Glomerular endothelial cell (primary cell): Measurements from ENCODE around the gene FOXR1. TPM values are rescaled to one million over a fixed set of nuclear protein-coding genes. Genes with fewer than 3 reads are reported as not detected.

Experiments
- DNase-seq: peaks from one replicate; pipeline ENCODE4 v3.0.0-alpha.2; 2011; ENCODE audit warnings: low read depth, low spot score; ENCODE audit errors: extremely low read depth
- total RNA-seq: library from RNA; depleted of rRNA; stranded (reverse); fragments of >200 nt; gene quantifications from 2 replicates; pipeline ENCODE4 v1.2.3, GENCODE V29; 2015

The FOXR1 gene
- total RNA-seq, 1 donor from 2014 or later: not detected

DNA sequence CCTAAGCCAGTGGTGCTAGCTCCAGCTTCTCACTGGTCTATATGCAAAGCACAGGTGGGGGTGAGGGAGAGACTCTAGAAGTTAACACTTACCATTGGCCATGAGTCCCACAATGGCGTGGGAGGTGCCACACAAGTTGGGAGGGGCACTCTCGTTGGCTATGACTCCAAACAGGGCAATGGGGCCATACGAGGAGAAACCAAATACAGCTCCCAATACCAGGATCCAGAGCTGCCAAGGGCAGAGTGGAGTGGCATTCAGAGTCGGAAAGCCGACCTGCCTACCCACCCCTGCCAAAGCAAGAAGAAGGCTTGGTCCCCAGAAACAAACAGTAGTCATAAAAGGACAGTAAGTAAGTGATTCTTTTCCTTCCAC, 53.5 kb downstream of the FOXR1 start:
- DNase-seq: no peak

DNA sequence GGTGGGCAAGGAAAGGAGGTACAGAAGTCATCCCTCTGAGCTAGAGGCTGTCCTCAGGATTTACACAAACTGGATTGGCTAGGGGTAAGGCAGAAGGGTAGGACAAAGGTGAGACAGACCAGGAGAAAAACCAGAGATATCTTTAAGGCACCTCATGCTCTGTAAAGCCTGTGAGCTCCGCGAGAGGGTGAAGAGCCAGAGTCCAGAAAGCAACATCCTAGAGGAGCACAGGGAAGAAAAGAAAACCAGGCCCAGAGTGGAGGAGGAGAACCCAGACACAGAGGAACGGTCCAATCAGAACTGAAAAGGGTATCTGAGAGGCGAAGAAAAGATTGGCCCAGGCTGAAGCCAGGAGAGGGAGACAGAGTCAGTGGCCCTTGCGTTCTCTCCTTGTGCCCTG, 54.0 kb downstream of the FOXR1 start:
- no peak for DNase-seq

DNA sequence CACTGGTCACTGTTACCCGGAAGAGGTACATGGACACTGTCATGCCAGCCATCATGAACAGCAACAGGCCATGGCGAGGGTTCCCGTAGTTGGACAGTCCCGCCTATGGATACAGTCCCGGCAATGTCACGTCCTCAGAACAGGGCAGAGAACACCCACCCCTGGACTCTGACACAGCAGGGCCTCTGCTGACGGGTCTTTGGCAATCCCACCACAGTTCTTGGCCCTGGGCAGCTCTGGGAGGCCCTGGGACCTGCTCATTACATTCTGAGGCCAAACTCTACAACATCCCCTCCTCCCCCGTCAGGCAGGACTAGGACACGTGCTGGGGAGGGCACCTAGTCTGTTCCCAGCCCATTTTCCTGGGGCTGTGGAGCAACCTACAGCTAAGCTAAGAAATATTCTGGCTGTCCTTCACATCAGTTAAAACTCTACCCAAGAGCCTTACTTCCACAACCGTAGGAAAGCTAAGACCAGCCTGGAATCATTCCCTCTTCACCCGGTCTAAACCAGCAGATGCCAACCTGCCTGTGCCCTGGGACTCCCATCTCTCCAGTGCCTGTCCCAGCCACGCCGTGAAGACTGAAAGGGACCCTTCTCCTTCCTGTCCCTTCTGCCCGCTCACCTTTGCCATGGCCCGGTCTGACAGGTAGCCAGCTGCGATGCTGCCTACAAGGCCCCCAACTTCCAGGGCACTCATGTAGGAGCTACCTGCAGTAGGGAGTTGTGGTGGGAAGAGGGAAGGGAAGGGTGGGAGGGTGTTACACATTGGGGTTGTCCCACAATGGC, 54.6 kb downstream of the FOXR1 start:
- DNase-seq: no peak

DNA sequence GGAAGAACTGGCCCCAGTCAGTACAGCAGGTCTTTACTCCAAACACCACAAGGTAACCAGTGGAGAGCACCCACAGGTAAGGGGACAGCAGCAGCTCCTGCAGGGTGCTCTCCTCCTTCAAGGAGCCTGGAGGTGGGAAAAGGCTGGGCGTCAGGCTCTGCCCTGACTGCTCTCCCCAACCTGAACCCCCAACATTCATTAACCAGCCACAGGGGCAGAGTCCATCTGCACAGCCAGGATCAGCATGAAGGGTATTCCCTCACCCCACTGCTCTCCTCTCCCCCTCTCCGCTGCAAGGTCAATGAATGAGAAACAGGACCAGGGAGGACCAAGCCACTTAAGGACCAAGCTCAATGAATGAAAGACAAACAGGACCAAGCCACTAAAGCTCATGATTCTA, 55.4 kb downstream of the FOXR1 start:
- DNase-seq: no peak

DNA sequence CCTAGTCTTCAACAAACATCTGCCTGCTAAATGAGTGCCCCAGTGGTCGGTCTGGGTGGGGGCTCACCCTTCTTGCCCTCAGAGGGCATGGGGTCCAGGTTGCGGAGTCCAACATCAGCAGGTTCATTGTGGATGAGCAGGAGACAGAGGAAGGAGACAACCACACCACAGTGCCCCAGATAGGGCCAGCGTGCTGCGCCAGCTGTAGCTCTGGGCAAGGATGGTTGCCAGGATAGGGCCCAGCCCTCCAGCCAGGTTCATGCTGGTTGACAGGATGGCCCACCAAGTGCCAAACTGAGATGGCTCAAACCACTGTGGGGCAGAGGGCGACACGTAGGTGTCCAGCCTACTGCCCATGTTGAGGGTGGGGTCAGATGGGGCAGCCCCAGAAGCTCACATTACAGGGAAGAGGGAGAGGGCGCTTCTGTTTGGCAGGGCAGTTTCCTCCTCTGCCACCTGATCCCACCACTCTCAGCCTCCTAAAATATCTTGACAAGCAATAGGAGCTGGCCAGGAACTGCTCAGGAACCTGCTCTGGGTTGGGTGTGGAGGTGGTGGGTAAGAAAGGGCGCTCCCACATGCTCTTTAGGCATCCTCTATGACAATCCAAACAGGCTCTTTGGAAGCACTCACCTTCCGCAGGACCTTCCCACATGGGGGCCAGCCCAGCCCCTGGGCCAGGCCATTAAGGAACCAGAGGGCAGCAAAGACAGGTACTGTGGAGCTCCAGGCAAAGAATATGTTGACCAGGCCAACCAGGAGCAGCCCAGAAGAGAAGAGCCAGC, 56.2 kb downstream of the FOXR1 start:
- no peak for DNase-seq

DNA sequence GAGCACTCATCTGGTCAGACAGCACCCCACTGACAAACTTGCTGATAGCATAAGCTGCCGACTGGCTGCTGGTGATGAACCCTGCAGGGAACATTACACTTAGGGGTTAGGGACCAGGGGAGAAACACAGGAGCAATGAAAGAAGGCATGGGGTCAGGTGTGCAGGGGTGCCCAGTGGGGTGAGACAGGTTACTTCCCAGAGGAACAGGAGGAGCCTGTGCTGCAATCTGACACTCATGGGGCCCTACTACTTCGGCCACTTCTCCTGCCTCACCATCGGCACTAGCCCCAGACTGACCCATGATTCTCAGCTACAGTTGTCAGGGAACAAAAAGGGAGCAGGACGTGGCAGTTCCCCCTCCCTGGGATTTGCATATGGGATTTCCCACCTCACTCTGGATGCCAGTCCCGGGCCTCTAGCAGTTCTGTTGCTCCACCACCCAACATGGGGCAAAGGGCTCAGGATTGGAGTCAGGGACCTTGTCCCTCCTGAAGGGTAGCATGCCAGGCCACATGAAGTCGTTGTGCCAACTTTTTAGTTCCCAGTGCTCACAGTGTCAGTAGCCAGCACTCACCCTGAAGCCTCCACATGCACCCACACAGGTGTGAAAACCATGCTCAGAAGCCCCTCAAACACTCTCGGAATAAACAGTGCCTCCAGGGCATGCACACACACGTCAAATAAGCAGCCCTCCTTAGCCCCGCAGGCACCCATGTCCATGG, 56.9 kb downstream of the FOXR1 start:
- DNase-seq: no peak

DNA sequence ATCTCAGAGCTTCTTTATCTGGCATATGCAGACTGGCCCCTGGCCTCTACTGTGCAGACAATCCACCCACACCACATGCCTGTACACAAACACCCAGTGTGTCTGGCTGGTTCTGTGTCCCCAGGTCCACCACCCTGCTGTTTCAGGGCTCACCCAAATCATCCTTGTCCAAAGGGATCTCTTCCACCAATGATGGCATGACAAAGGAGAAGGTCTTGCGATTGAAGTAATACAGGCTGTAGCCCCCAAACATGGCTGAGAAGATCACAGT, 57.4 kb downstream of the FOXR1 start:
- DNase-seq: no peak

DNA sequence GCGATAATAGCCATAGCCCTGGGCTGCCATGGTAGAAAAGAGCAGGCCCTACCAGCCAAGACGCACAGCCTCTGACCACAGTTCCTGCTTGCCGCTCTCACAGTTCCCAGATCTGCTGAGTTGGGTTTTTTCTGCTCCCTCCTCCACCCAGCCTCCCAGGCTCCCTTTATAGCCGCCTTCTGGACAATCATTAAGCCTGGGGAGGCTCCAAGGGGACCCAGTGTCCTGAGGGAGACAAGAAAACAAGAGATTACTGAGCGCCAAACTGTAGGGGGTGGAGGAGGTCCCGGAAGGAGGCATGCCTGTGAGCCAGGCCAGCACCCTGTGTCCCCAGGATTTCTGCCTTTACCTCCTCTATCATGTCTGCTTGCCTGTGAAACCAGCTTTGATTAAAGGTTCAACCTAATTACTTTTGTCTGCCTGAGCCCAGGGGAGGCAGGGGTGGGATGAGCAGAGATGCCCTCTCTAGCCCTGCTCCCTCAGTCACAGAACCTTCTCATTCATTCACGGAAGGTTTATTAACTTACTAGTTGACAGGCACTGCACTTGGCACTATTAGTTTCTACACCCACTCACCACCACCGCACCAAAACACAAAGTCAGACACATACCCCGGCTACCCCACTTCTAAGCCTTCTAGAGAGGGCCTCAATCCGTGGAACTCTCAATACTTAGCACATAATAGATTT, 57.9 kb downstream of the FOXR1 start:
- no peak for DNase-seq

DNA sequence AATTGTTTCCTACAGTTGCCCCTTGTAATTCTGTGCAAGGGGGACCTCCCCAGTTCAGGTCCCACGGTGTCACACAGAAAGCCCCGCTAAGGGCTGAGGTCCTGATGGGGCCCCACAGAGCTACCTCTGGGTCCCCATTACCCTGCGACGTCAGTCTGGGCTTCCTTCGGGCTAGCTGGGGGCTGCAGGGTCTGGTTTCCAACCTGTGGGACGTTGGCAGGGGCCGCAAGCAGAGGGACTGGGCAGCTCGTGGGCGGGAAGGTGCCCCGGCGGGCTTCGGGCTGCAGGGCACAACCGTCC, 58.4 kb downstream of the FOXR1 start:
- no peak for DNase-seq

DNA sequence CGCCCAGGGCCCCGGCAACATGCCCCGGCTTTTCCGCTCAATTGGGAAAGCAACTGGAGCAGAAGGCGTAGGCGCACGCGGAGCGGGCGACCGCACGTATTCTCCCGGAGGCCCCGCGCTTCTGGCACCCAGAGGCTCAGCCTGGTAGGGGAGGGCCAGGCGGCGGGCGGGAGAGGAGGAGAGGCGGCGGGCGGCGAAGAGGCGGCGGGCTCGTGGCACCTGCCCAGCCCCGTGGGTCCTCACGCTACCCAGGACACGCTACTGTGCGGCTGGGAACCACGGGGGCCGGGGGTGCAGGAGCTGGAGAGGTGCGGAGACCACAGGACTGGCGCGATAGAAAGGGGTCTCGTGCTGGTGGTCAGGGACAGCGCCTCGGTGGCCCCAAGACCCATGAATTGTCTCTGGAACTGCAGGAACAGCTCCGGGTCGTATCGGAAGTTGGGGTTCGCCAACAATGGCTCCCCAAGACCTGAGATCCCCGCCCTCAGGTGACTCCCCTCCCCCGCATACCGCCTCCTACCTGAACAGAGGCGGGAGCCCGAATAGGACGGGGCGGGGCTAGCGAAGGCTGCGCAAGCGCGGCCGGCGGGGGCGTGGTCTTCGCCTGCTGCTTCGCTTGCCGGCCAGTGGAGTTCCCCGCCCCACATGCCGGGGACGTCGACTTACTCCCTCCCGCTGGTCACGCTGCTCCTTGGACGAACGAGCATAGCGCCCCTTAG, 58.9 kb downstream of the FOXR1 start, which contains the start of gene SLC37A4:
TSS of gene SLC37A4 (minus strand) at position 549 of the 719 bp plus-strand sequence.
- DNase-seq: peak; percentile 81

Other genes with a start within 250 kb of the FOXR1 start
- gene DDX6, start 180.6 kb upstream of the FOXR1 start, total RNA-seq: 101 and 110 TPM in 2 replicates
- not detected in 2 replicates for gene CXCR5, start 87.9 kb upstream of the FOXR1 start, total RNA-seq
- 30.8 and 39.1 TPM in 2 replicates for gene BCL9L, start 45.8 kb upstream of the FOXR1 start, total RNA-seq
- gene UPK2, start 15.5 kb upstream of the FOXR1 start, total RNA-seq: not detected in 2 replicates
- 6.4 and 16.6 TPM in 2 replicates for gene CENATAC, start 26.4 kb downstream of the FOXR1 start, total RNA-seq
- 1,518 and 2,158 TPM in 2 replicates for gene RPS25, start 46.6 kb downstream of the FOXR1 start, total RNA-seq
- gene TRAPPC4, start 47.0 kb downstream of the FOXR1 start, total RNA-seq: 76.3 and 91.1 TPM in 2 replicates
- 19.0 and 23.0 TPM in 2 replicates for gene SLC37A4, start 59.1 kb downstream of the FOXR1 start, total RNA-seq
- gene HYOU1, start 85.4 kb downstream of the FOXR1 start, total RNA-seq: 144 and 195 TPM in 2 replicates
- gene VPS11, start 96.1 kb downstream of the FOXR1 start, total RNA-seq: 36.9 and 40.3 TPM in 2 replicates
- gene HMBS, start 113.1 kb downstream of the FOXR1 start, total RNA-seq: 8.6 and 10.1 TPM in 2 replicates
- 18.6 and 45.5 TPM in 2 replicates for gene DPAGT1, start 130.1 kb downstream of the FOXR1 start, total RNA-seq
- gene C2CD2L, start 135.6 kb downstream of the FOXR1 start, total RNA-seq: 8.9 and 13.2 TPM in 2 replicates
- 13.0 and 17.3 TPM in 2 replicates for gene HINFP, start 149.8 kb downstream of the FOXR1 start, total RNA-seq
- 0.29 and 1.2 TPM in 2 replicates for gene ABCG4, start 177.3 kb downstream of the FOXR1 start, total RNA-seq
- 21.6 and 23.3 TPM in 2 replicates for gene NLRX1, start 197.0 kb downstream of the FOXR1 start, total RNA-seq
- gene NHERF4, start 213.7 kb downstream of the FOXR1 start, total RNA-seq: not detected in 2 replicates
- gene CBL, start 234.6 kb downstream of the FOXR1 start, total RNA-seq: 30.6 and 38.7 TPM in 2 replicates